Measurements from ENCODE around the gene CACNB3. TPM values are rescaled to one million over a fixed set of nuclear protein-coding genes. Genes with fewer than 3 reads are reported as not detected.
A peak's percentile ranks its signal among the peaks of the same experiment; 100 is the strongest.

CACNB3 gene
- total and polyA plus RNA-seq, 2 of the 13 experiments (the other 11 are each of a cell fraction or from before 2014, with no cell fraction given), result 0.29 to 0.54 TPM

- no peak for TF ChIP-seq TRAFD1 (CRISPR knock-in tag; IDR thresholded peaks at IDR 0.05; ENCODE audit: borderline replicate concordance)
- no peak for TF ChIP-seq ZHX1 (CRISPR knock-in tag; IDR thresholded peaks at IDR 0.05; ENCODE audit: low read depth)
- no peak for TF ChIP-seq POLR2AphosphoS5 (IDR thresholded peaks at IDR 0.05; ENCODE audit: low read depth, low read length)
- TF ChIP-seq LBX2 (CRISPR knock-in tag; IDR thresholded peaks at IDR 0.05; ENCODE audit: borderline replicate concordance), result no peak
- TF ChIP-seq MAX (IDR thresholded peaks at IDR 0.05), result 0 out of 2 replicates have a peak, but pooled peaks have one; percentile 31
- TF ChIP-seq ZNF652 (CRISPR knock-in tag; IDR thresholded peaks at IDR 0.05; ENCODE audit: borderline replicate concordance, low read depth), result peak; percentile 89
- TF ChIP-seq ATF1 (CRISPR knock-in tag; IDR thresholded peaks at IDR 0.05), result no peak
- no peak for TF ChIP-seq HNRNPL (IDR thresholded peaks at IDR 0.05; ENCODE audit: low read depth, low read length)
- no peak for TF ChIP-seq ETS1 (CRISPR knock-in tag; IDR thresholded peaks at IDR 0.05)
- TF ChIP-seq TCF7 (IDR thresholded peaks at IDR 0.05; ENCODE audit: low read depth), result no peak
- TF ChIP-seq CSRNP2 (CRISPR knock-in tag; conservative IDR thresholded peaks at IDR 0.05; ENCODE audit: low read depth), result no peak
- TF ChIP-seq ZKSCAN1 (IDR thresholded peaks at IDR 0.05; ENCODE audit: low read length), result no peak
- TF ChIP-seq ZNF281 (CRISPR knock-in tag; IDR thresholded peaks at IDR 0.05; ENCODE audit: borderline replicate concordance), result no peak
Measured at GRCh38 chr12:48789858-48790326, 28.4 kb upstream of the CACNB3 start (continued).
